CD4-positive, alpha-beta T cell treated with Interleukin-6 for 4 hours (primary cell): ENCODE results near the gene OMG.
"Not testable (repeated sequence)": the region's sequence is repeated elsewhere in the genome, so short reads cannot be mapped to it uniquely, and the experiment has no call there.

Experiments used
- DNase-seq: peaks from one replicate; pipeline ENCODE4 v3.0.0-alpha.2; 2020; ENCODE audit warnings: mixed read lengths

The OMG gene

GRCh38 chr17:31297090-31297489 is at the start of gene OMG:
OMG (minus strand) TSS chr17:31297239; CDS start chr17:31296331, 908 bp downstream.
- no peak for DNase-seq

GRCh38 chr17:31345191-31345747 is 48.2 kb upstream of the OMG start:
- DNase-seq, result not testable (repeated sequence)

GRCh38 chr17:31339906-31340661 is 43.0 kb upstream of the OMG start:
- DNase-seq, result no peak

GRCh38 chr17:31329221-31329620 is 32.2 kb upstream of the OMG start:
- DNase-seq, result no peak

GRCh38 chr17:31328160-31328535 is 31.1 kb upstream of the OMG start:
- no peak for DNase-seq

GRCh38 chr17:31327534-31328159 is 30.6 kb upstream of the OMG start:
- DNase-seq, result no peak

- no peak for DNase-seq
These were observed 26.5 kb upstream of the OMG start for GRCh38 chr17:31323551-31323950.

- peak; percentile 50 for DNase-seq
These were observed 24.9 kb upstream of the OMG start for GRCh38 chr17:31321966-31322365.

- peak; percentile 84 for DNase-seq
These were observed 24.4 kb upstream of the OMG start, which contains the start of gene EVI2A for GRCh38 chr17:31321481-31321880. EVI2A (minus strand) TSS chr17:31321622; CDS start chr17:31319013, 2,609 bp downstream.

- no peak for DNase-seq
These were observed 23.8 kb upstream of the OMG start for GRCh38 chr17:31320791-31321190.

GRCh38 chr17:31320241-31320640 is 23.2 kb upstream of the OMG start:
- DNase-seq, result no peak

GRCh38 chr17:31318851-31319661 is 22.0 kb upstream of the OMG start:
- DNase-seq, result no peak

- DNase-seq, result peak; percentile 78
These were observed 21.3 kb upstream of the OMG start for GRCh38 chr17:31318298-31318801.

GRCh38 chr17:31314782-31315100 is 17.7 kb upstream of the OMG start:
- DNase-seq, result no peak

- DNase-seq, result peak; percentile 44
These were observed 17.1 kb upstream of the OMG start, which contains the start of gene EVI2B for GRCh38 chr17:31313982-31314781. EVI2B (minus strand) TSS chr17:31314054; CDS start chr17:31305609, 8,445 bp downstream.

- peak; percentile 66 for DNase-seq
These were observed 15.2 kb upstream of the OMG start for GRCh38 chr17:31312223-31312622.

- DNase-seq, result no peak
These were observed 14.5 kb upstream of the OMG start for GRCh38 chr17:31311526-31311925.

- DNase-seq, result peak; percentile 39
These were observed 13.8 kb upstream of the OMG start for GRCh38 chr17:31310886-31311285.

GRCh38 chr17:31310260-31310659 is 13.2 kb upstream of the OMG start:
- DNase-seq, result peak; percentile 79

- DNase-seq, result no peak
These were observed 12.5 kb upstream of the OMG start for GRCh38 chr17:31309556-31309955.

- DNase-seq, result no peak
These were observed 11.6 kb upstream of the OMG start for GRCh38 chr17:31308372-31309334.
